Activated CD4-positive, alpha-beta T cell treated with anti-CD3 and anti-CD28 coated beads for 4 hours (primary cell): Measurements from ENCODE around the gene RELL1.

ENCODE experiments used
- DNase-seq, 2 donors: peaks; one replicate each; pipeline ENCODE4 v3.0.0-alpha.2; 2020

RELL1 gene

GRCh38 chr4:37591349-37591748 is 94.8 kb downstream of the RELL1 start:
- no peak for DNase-seq

- DNase-seq: no peak
These were observed 96.2 kb downstream of the RELL1 start for GRCh38 chr4:37590016-37590415.

- DNase-seq: no peak
These were observed 98.0 kb downstream of the RELL1 start for GRCh38 chr4:37588150-37588549.

- DNase-seq: no peak
These were observed 100.0 kb downstream of the RELL1 start for GRCh38 chr4:37586194-37586593.

- DNase-seq: no peak
These were observed 101.6 kb downstream of the RELL1 start for GRCh38 chr4:37584493-37585060.

- DNase-seq: no peak
These were observed 102.1 kb downstream of the RELL1 start for GRCh38 chr4:37584071-37584470.

GRCh38 chr4:37573566-37573965 is 112.6 kb downstream of the RELL1 start:
- no peak for DNase-seq

GRCh38 chr4:37568489-37568888 is 117.7 kb downstream of the RELL1 start:
- no peak for DNase-seq

- no peak for DNase-seq
These were observed 118.3 kb downstream of the RELL1 start for GRCh38 chr4:37567836-37568235.

- DNase-seq: no peak
These were observed 123.6 kb downstream of the RELL1 start for GRCh38 chr4:37562592-37562991.

GRCh38 chr4:37561803-37562207 is 124.4 kb downstream of the RELL1 start:
- DNase-seq: no peak

GRCh38 chr4:37561196-37561802 is 124.9 kb downstream of the RELL1 start:
- DNase-seq: no peak
